GM18508 (cell line): ENCODE measurements around the gene CDK12.

Experiments used
- ATAC-seq: cut with Tn5 transposase; IDR thresholded peaks from one replicate; pipeline ENCODE4 v1.9.1; 2021; ENCODE audit warnings: moderate number of reproducible peaks; ENCODE audit not compliant: insufficient read depth, unreplicated experiment

The CDK12 gene

DNA sequence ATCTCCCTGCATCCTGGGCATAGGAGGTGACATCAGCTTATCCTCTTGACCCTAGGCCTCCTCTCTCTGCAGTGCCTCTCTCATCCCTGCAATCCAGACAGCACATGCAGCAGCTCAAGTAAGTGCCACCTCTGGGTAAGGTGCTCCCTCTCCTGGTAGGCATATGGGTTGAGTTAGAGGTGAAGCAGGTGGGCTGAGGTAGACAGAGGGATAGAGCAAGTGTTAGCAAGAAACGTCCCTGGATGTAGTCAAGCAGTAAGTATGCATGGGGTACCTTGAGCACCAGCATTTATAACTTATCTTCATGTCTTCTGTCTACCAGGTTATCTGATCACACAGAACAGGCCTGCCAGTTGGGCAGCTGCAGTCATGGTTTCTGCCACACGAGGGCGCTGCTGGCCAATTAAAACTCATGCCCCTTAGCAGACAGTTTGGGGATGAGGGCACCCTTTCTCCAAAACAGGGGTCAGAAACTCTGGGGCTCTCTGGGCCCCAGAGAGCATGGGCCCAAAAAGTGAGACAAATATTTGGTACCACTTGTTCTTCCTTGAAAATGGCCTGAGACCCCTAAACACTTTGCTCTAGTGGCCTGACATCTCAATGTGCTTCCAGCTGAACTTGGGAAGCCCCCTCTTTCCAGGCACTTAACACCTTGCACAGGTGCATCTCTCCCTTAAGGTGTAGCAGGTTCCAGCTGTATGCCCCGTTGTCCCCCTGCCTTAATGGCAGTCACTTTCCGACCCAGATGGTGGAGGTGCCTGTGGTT is 86.6 kb downstream of the CDK12 start:
- no peak for ATAC-seq

DNA sequence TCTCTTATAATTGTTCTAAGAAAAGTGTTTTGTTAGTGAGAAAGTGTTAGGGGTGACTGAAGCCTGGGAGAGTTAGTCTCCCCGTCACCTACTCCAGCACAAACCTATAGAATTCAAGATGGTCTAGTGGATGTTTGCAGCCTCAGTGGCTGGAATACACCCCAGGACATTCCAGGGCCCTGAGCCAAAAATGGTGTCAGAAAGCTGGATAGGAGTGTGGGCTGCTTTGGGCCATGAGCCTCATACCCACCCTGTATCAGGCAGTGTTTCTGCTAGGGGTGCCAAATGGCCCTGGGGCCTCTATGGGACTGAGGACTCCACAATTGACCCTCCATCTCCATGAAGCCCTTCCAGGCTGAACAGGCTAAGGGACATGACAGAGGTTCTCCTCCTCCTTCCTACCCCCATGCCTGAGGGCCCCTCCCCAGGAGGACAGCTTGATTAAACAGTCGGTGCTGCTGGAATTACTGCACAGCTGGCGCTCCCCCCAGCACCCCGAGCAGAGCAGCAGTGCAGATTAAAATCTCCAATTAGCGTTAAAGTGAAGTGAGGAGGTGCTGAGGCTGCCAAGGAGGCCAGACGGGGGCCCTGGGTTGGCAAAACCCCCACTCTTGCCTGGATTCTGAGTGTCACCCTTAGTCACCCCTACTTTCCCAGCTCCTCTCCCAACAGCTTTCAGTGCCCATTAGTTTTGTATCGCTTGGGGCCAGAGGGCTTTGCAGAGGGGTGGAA is 87.4 kb downstream of the CDK12 start:
- ATAC-seq: no peak

DNA sequence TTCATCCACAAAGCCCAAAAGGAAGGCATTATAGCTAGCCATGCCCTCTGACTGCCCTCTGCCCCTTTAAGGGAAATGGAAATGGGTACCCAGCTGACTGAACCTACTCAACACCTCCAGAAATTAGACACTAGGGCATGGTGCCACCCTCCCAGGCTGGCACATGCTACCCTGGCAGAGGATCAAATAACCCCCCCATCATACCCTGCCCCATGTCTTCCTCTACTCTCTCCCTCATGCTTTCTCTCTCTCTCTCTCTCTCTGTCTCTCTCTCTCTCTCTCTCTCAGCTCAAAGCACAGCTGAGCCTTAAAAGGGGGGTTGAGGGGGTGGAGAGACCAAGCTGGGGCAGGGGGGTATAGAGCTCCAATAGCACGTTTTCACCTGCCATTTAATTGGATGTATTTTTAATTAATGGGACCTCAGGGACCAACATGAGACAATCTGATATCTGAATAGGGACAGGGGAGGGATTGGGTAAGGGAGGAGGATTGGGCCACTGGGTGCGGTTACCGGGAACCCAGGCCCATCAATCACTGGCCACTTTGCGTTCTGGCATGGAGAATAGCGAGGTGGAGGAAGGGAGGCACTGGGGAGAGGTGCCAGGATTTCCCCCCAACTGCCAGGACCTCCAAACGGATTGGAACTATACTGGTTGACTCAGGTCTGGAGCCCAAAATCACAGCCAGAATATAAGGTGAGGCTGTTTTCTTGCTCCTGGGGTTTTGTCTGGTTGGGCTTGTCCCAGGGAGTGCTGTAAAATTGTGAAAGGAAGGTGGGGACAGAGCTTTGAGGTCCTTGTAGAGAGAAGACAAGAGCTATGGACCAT is 88.7 kb downstream of the CDK12 start:
- no peak for ATAC-seq

DNA sequence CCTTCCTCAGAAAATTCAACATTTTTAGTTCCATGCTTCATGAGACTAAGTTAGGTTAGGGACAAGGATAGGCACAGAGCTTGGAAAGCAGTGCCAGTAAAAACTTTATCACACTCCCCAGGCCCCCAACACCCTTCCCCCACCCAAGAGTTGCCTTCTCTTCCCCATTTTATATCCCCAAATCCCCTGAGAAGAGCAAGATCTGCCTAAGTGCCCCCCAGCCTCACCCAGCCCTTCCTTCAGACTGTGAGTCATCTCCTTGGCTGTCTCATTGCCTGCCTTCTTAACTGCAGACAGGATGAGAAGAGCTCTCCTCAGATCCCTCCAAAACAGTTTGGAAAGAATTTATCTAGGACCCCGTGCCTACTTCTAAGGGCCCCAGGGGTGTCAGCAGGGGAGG is 90.6 kb downstream of the CDK12 start:
- no peak for ATAC-seq

DNA sequence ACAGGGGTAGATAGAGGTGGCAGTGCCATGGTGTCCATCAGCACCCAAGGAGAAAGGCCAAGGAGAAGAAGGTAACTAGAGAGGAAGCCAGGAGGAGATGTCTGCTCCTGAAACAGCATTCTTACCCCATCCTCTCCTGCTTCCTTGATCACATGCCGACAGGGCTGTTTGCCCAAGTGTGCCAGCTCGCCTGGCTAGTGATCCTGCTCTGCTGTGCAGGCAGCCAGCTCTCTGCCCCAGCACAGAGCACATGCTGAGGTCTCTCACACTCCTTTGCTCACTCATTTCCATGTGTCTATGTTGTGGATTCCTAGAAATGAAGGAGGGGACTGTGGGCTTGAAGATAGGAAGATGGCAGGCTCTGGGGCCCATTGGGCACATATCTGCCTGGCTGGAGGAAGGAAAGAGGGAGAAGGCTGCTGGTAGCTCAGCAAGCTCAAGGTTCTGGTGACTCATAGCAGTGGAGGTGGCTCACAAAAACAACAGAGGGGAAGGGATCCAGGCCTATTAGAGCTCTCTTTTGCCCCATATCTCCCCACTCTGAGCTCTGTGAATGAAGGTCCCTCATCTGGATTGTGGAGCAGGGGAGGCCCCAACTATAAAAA is 92.2 kb downstream of the CDK12 start:
- ATAC-seq: no peak

DNA sequence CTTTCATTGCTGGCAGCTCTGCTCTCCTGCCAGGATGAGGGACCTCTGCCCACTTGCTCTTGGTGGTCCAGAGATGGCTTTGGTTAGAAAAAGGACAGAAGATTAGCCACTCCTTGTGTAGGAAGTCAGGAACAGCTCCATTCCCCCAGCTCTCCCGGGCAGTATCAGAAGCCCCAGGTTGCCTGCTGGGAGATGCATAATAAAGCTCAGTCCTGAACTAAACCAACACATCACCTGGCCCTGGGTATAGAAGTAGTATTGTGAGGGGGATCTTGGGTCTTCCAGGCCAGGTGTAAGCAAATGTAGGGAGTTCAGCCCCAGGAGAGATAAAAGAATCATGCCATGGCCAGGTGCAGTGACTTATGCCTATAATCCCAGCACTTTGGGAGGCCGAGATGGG is 94.1 kb downstream of the CDK12 start:
- no peak for ATAC-seq

DNA sequence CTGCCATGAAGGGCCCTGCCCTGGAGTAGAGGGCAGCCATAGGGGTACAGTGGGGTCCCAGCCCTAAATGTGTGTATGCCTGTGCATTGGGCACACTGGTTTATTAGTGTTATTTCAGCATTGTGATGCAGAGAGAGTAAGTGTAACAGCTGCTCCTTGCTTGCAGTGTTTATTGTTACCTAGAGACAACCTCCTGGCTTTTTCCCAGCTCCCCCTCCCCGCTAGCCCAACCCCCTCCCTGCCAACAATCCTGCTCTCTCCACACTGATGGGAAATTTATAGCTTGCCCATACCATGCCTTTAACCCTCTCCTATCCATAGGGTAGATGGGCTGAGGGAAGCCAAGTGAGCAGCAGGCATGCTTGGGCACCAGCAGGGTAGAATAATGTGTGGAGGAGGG is 95.1 kb downstream of the CDK12 start:
- no peak for ATAC-seq

DNA sequence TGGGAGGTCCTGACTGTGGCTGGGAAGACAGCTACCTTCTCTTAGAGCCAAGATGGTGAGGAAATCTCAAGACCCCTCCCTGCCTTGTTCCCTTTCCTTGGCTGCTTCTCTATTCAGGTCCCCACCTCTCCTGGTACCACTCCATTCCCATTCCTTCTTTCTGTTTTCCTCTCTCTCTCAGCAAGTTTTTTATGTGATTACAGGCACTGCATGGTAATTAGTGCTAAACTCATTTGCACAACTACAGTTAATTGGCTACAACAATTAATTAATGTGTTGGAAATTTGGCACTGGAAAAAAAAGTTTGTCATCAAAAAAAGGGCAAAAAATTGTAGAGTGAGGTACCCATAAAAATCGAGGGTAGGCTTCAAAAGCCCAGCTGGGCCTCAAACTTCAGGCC is 101.1 kb downstream of the CDK12 start:
- no peak for ATAC-seq

DNA sequence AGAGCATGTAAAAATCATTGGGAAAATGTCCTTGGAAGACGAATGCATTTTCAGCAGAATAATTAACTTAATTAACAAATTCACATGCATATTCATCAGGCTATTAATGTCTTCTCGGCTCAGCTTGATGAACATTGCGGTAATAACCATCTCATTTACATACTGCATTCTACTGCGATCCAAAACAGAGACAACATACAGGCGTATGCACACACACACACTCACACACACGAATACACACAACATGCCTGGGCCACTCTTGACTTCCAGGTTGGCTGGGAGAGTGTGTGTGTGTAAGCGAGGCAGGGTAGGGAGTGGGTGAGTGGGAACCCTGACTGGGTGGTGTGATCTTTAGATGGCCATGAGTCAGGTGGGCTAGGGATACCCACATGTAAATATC is 101.7 kb downstream of the CDK12 start:
- ATAC-seq: no peak

DNA sequence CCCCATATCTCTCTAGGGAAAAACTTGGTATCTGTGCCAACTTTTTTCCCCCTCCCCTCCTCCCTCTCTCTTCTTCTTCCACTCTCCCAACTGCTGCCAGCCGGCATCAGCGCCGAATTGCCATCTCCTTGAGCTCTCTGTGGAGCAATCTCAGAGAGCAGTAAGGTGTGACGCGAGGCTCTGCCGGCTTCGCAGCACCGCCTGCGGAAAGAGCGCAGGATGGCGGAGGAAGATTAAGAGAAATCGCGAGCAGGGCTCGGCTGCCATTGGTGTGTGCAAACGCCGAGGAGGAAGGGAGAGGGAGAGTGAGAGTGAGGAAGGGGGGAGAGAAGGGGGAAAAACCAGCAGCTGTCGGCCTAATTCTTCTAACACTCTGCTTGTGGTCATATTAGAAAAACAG is 102.2 kb downstream of the CDK12 start:
- no peak for ATAC-seq

DNA sequence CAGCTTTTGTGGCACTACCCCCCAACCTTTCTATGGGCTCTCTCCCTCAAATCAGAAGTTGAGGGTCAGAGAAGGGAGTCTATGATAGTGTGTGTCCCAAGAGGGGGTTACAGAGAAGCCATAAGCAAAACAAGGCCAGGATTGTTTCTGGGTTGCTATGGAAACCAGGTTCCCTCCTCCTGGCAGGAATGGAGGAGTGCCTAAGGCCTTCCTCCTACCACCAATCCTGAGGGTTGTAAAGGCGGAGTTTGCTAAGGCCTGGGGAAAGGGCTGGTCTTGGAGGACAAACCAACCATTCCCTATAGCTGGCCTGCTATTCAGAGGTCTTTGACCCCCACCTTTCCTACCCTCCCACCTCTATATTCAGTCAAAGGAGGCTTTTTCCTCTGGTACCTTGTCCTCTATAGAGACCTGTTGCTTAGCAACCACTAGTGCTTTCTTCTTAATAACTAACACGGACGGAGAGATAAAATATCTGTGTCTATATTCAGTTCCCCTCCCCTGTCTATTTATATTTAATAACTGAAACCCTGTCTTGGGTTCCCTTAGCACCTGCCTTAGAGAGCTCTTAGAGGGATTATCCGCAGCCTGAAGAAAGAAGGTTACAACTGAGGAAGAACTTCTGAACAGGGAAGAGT is 103.0 kb downstream of the CDK12 start:
- no peak for ATAC-seq

DNA sequence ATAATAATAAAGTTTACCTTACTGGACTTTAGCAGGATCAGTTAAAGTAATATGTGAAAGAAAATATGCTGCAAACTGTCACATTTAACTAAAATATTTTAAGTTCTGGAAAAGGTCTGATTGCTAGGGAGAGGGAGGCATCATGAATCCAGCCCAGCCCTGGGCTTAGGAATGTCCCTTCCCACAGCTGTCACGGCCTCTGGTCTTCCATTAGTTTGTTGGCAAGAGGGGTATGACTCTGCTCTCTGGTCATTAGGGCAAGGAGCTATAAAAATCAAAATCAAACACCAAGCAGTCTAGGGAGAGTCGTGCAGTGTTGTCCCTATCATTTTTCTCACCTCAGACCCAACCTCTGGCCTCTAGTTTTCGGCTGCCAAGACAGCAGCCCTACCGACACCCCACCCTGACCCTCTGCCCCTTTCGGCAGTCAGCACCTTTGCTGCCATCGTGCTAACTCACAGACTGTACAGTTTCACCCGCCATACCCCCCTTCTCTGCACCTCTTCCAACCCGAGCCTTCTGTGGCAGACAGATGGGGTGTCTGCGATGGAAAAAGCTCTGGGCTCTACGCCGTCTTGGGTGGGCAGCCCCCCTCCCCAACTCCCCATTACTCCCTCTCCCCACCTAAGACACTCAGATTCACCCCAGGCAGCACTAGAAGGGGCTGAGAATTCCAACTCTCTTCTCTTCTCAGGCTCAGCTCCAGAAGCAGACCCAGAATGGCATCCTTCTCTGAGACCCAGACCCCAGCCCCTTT is 105.0 kb downstream of the CDK12 start:
- ATAC-seq: no peak

DNA sequence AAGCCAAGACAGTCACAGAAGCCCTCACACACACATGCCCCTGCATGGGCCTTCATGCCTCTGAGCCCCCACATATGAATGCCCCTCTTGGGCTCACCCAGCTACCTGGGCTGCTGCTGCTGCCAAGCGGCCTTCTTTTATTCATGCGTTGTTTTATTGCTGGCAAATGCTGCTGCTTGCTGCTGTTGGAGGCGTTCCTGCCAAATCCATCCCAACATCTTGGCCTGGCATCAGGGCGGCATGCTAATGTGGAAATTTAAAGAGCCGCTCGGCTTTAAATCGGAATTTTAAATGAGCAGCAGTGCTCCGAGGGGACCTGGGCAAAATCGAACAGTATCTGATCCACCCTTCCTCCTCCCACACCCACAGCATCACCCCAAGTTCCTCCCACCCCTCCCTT is 107.4 kb downstream of the CDK12 start:
- no peak for ATAC-seq

DNA sequence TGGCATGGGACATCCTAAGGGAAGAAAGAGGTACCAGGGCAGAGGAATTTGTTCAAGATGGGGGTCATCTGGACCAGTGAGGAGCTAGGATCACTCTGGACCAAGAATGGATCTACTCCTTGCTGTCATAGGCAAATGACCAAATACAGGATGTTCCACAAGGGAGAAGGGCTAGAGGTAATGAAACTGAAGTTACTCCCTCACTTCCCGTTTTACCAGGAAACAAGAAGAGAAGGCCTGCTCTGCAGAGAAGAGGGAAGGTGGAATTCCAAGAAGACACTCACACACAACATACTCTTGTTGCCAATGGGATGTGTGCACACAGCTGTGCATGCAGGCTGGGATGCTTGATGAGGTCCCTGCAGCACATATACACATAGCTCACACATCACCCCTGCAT is 107.8 kb downstream of the CDK12 start:
- ATAC-seq: no peak

DNA sequence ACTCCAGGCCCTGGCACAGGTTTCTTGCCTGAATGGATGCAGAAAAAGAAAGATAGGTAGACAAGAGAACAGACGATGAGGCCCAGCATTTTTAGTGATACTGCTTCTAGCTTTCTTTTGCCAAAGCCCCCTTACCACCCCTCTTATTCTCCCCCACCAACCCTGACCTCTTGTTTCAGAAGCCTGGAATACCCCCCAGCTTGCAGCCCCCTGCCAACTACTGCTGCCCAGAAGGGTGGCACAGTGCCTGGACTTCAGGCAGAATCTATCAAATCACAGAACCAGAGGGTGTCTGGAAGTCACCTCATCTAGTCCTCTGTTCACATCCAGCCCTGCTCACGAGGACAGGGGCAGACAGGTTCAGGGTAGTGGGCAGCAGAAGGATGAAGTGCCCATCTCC is 110.8 kb downstream of the CDK12 start:
- ATAC-seq: no peak

DNA sequence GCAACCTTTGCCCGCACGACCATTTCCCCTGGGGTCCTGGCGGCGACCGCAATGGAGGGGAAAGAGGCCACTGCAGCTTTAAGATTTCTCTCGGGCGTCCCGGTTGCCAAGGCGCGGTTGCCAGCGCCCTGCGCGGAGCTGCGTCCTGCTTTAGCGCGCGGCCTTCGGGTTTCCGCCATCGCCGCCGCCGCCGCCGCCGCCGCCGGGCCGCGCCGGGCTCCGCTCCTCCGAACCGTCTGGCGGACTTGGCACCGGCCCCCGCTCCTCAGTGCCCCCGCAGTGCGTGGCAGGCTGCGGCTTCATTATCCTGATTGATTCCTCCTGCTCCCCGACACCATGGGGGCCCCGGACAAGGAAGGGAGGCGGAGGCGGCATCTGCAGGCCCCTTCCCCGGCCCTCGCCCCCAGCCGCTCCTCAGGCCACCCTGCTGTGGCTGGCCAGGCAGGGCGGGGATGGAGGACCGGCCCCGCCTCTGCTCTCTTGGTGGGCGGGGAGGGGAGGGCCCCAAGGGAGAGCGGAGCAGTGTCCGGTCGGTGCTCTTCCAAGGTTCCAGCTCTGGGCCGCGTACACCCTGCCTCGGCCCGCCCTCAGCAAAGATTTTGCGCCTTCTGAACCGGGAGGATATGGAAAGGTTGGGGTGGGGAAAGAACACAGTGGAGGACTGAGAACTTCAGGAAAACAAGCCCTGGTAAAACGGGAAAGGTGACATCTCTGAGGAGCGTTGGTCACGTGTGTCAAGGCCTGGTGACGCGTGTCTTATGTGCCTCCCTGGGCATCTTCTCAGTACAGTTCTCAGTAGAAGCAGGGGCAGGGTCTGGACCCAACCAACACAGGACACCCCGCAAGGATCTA is 112.4 kb downstream of the CDK12 start:
- no peak for ATAC-seq

DNA sequence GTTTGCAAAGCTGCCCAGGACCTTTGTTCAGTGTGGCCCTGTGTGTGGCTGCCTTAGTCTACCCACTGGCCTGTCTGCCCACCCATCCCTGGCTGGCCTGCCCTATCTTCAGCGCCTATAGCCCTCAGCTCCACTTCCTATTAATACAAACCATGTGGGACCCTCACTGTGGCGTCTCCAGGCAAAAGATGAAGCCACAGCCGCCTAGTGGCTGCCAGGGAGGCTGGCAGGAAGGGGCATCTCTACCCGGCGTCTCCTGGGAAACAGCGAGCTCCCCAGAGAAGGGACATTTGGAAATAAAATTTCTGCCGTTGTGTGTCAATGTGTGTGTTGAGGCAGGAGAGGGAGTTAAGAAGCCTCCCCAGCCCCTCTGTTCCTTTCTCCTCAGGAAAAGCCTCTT is 114.9 kb downstream of the CDK12 start:
- no peak for ATAC-seq

DNA sequence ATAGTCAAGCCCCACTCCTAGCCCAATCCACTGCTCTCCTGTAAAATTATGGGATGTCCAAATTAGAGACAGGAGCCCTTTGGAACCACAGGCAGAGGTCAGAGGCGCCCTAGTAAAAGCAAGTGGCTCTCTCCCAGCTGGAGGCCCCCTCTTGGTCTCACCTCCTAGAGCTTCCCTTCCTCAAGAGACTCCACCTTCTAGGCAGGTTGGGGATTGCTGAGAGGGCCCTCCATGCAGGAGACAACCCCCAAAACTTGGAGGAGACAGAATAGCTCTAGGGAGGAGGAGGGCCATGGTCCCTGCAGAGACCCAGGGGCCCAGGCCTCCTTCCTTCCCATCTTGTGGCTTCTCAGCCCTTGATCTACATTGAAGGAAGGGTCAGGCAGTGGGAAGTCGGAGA is 117.0 kb downstream of the CDK12 start:
- ATAC-seq: no peak
